AG04450 (cell line): ENCODE data around the gene SKIL. TPM values are rescaled to one million over a fixed set of nuclear protein-coding genes. Genes with fewer than 3 reads are reported as not detected.

Source experiments
- CTCF ChIA-PET: fragments of 300-600, 350-600 bp; formaldehyde crosslinking; extraction: SDS; loops from one replicate; lab custom pipeline; 2022; ENCODE audit warnings: antibody characterized with exemption, inconsistent platforms; lab: Charles Lee
- POLR2A ChIA-PET: fragments of 350-600 bp; formaldehyde crosslinking; extraction: SDS; loops from one replicate; lab custom pipeline; 2021; ENCODE audit warnings: antibody characterized with exemption, inconsistent platforms; lab: Yijun Ruan, JAX
- DNase-seq: peaks from one replicate; pipeline ENCODE4 v3.0.0-alpha.2; 2011; ENCODE audit warnings: low read depth, low spot score
- H3K27ac ChIP-seq: one replicate; pipeline ENCODE4 v1.5.1; 2012; ENCODE audit warnings: low read depth, low read length, control low read depth
- H3K27me3 ChIP-seq: one replicate; pipeline ENCODE4 v1.6.0; 2012; ENCODE audit warnings: low read length; ENCODE audit not compliant: control insufficient read depth, insufficient read depth
- H3K4me3 ChIP-seq: 2 replicates; pipeline ENCODE4 v1.5.1; 2011; ENCODE audit warnings: mild to moderate bottlenecking, low read depth, low read length, control low read depth
- H3K9me3 ChIP-seq: 2 replicates; pipeline ENCODE4 v1.5.1; 2012; ENCODE audit warnings: low read length; ENCODE audit not compliant: control insufficient read depth, insufficient read depth
- CTCF ChIP-seq: IDR thresholded peaks from 2 replicates; pipeline ENCODE4 v1.5.1; 2011; ENCODE audit warnings: low read depth, low read length, control low read depth, inconsistent platforms
- polyA plus RNA-seq: library from polyadenylated mRNA; depleted of rRNA; stranded (reverse); fragments of >200 nt; gene quantifications from 2 replicates; pipeline ENCODE4 v1.2.3, GENCODE V29; 2011; rRNA removed

SKIL gene
- polyA plus RNA-seq, 1 experiment, result 18.3 TPM

- CTCF ChIA-PET, result interaction anchor here (0.6 to 2.1 kb wide), 5 partner anchors 29 to 405 kb away, joined by 3 to 8 read pairs (median 6); no protein-coding TSS in a partner anchor
- POLR2A ChIA-PET, result no interaction called here
- H3K27me3 ChIP-seq, result no peaks in the 10 kb centered on the region
- H3K9me3 ChIP-seq, result no peaks in the 10 kb centered on the region
- no peak for DNase-seq
- H3K4me3 ChIP-seq, result no peak overlapping the region
- TF ChIP-seq CTCF, result no peak
- H3K27ac ChIP-seq, result no peak overlapping the region
Measured at GRCh38 chr3:170442947-170443346, 85.4 kb downstream of the SKIL start.

DNA sequence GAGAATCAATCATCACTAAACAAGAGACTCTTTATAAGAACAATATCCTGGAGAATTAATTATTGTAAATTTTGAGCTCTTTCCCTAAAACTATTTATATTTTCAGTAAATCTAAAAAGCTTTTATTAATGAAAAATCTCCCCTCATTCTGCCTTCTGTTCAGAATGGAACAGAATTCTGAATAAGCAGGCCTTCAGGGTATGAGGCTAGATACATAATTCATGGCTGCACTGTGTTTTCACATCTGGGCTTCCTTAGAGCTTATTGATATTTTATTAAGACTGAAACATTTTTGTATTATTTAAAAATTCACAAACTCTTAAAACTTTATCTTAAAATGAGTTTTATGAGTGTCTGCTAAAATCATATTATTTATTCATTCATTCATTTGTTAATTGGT is 85.9 kb downstream of the SKIL start:
- POLR2A ChIA-PET, result no interaction called here
- CTCF ChIA-PET, result interaction anchor here (0.6 to 2.1 kb wide), 5 partner anchors 30 to 405 kb away, joined by 3 to 8 read pairs (median 6); no protein-coding TSS in a partner anchor
- Histone ChIP-seq H3K27ac (no peak overlapping the region), H3K9me3 (no peaks in the 10 kb centered on the region), H3K4me3 (no peak overlapping the region), H3K27me3 (no peaks in the 10 kb centered on the region)
- TF ChIP-seq CTCF, result no peak
- no peak for DNase-seq

Other genes starting within 250 kb of the SKIL start
- gene PHC3, start 176.0 kb upstream of the SKIL start, polyA plus RNA-seq, result 49.9 and 58.0 TPM in 2 replicates
- 54.5 and 84.3 TPM in 2 replicates for gene PRKCI, start 135.3 kb upstream of the SKIL start, polyA plus RNA-seq
- gene CLDN11, start 61.2 kb downstream of the SKIL start, polyA plus RNA-seq, result 444 and 445 TPM in 2 replicates
- gene SLC7A14, start 228.4 kb downstream of the SKIL start, polyA plus RNA-seq, result 2.3 TPM in 2 replicates